T-helper 2 cell (primary cell): ENCODE data around the gene SLC19A1.
A peak's percentile ranks its signal among the peaks of the same experiment; 100 is the strongest.

ENCODE experiments used
- DNase-seq, 5 experiments: peaks; one replicate each; pipeline versions ENCODE4 v3.0.0 to v3.0.0-alpha.2; 2012 to 2022

Gene SLC19A1

DNA sequence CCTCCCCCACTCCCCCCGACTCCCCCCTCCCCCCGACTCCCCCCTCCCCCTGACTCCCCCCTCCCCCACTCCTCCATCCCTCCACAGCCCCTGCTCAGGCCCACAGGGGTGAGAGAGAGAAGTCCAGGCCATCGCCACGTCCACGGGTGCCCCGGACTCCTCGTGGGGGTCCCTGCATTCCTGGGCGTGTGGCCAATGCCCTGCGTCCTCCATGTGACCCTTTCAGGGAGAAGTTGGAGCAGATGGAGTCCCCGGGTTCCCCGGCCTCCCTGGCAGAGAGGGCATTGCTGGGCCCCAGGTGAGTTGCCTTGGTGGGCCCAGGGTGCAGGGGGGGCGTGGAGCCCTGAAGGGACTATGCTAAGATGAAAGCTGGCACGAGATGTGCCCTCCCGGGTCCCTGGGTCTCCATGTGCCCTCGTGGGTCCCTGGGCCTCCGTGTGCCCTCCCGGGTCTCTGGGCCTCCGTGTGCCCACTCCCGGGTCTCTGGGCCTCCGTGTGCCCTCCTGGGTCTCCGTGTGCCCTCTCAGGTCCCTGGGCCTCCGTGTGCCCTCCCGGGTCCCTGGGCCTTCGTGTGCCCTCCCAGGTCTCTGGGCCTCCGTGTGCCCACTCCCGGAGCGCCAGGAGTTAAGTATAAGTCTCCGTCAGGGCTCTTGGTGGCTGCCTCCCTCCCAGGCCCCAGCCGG, 52.0 kb downstream of the SLC19A1 start:
- no peak for DNase-seq

- DNase-seq: no peak
These were observed 52.6 kb downstream of the SLC19A1 start for GRCh38 chr21:45489722-45489982.

GRCh38 chr21:45488931-45489721, 53.1 kb downstream of the SLC19A1 start:
- DNase-seq: no peak

DNA sequence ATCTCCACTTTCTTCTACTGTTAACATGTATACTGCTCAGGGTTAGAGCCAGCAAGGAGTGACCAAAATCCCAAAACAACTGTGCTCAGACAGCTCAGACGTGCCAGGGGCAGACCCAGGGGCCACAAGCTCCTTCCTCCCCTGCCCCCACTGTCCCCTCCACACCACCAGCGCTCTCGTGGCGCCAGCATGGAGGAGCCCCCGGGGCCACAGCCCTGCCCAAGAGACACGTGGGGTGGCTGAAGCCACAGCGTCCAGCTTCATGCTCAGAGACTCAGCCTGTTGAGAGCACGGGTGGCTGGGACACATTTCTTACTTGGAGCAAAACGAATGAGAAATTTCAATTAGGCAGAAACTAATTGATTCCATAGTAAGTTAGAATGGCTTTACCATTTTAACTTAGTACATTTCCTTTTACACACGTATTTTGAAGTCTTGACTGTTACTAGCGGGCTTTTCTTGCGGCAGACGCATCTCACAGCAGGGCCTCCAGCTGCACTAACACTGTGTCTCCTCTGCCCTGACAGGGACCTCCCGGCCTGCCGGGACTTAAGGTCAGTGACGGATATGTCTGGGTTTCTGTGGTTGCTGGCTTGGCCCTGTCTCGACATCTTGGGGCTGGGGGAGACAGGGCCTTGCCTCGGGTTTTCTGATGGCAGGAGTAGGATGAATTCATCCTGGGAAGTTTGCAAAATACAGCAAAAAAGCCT, 54.2 kb downstream of the SLC19A1 start:
- DNase-seq: no peak

DNA sequence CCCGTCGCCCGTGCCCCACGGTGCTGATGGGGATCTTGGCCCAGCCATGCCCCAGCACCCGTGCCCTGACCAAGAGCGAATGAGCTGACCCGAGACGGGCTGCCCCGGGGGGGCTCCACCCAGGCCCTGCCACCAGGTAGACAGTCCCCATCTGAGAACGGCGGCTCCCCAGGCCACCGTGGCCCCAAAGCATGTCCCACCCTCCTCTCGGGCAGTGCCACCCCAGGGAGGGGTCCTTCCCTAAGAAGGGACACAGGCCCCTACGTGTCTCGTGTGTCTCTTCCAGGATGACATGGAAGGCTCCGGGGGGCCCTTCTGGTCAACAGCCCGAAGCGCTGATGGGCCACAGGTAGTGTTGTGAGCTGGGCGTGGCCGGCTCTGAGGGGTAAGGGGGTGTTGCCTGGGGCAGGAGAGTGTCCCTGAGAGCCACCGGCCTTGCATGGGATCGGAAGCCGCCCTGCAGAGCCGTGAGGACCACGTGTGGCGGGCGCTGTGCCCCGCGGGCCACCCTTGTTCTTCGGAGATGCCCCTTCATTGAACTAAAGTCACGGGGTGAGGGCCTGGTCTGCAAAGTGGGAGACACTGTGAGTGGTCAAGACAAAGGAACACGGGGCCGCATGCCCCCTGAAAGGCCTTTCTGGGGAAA, 55.0 kb downstream of the SLC19A1 start:
- no peak for DNase-seq

DNA sequence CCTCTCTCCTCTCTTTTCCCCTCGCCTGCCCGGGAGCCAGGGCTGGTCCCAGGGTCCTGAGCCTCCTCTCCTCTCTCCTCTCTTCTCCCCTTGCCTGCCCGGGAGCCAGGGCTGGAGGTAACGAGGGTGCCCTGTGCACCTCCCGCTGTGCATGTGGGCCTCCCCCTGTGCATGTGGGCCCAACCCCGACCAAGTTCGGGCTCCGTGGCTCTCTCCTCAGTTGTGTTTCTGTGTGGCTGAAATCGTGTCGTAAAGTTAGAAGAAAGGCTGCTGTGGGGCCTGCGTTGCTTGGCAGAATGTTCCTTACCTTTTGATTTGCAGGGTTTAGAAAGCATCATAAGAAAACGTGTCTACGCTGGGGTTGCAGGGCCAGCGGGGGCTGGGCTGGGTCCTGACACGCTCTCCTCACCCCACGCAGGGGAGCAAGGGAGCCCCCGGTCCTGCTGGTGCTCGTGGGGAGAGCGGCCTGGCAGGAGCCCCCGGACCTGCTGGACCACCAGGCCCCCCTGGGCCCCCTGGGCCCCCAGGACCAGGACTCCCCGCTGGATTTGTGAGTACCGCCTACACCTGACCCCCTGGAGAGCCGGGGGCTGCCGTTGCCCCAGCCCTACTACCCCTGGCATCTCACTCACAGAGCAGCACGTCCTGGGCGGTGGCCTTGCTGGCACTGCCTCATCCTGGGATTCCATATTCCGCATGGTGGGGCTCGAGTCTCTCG, 55.6 kb downstream of the SLC19A1 start:
- no peak for DNase-seq

DNA sequence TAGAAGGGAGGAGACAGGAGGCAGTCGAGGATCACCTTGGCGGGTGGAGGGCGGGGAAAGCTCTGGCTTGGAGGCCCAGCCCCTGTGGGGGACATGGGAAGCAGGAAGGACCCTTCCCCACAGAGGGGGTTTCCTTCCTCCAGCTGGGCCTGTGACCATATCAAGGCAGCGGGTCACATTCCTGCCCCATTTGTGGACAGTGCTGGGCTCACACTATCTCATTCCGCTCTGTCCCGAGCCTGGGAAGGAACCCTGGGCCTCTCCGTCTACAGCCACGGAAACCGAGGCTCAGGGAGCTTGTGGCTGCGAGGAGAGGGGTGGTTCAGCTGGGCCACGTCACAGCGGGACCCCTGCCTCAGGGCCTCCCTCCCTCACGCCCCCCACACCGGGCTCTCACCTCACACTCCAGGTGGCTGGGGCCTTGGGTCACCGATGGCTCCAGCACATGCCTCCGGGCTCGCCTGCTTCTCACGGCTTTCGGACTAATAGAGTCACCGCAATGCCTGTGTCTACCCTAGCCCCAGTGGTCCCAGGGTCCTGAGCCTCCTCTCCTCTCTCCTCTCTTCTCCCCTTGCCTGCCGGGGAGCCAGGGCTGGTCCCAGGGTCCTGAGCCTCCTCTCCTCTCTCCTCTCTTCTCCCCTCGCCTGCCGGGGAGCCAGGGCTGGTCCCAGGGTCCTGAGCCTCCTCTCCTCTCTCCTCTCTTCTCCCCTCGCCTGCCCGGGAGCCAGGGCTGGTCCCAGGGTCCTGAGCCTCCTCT, 56.4 kb downstream of the SLC19A1 start:
- no peak for DNase-seq

DNA sequence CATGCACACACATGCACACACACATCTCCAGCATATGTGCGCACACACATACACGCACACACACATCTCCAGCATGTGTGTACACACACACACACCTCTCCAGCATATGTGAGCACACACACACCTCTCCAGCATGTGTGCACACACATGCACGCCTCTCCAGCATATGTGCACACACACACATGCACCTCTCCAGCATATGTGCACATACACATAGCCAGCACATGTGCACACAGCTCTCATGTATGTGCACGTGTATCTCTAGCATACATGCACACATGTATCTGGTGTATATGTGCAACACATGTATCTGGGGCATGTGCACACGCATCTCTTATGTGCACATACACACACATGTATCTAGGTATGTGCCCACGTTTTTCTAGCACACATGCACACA, 57.9 kb downstream of the SLC19A1 start:
- DNase-seq: no peak

GRCh38 chr21:45482899-45483821, 59.1 kb downstream of the SLC19A1 start:
- DNase-seq: peak in 1 of 5 experiments; percentile 60

GRCh38 chr21:45481977-45482898, 60.0 kb downstream of the SLC19A1 start:
- no peak for DNase-seq

DNA sequence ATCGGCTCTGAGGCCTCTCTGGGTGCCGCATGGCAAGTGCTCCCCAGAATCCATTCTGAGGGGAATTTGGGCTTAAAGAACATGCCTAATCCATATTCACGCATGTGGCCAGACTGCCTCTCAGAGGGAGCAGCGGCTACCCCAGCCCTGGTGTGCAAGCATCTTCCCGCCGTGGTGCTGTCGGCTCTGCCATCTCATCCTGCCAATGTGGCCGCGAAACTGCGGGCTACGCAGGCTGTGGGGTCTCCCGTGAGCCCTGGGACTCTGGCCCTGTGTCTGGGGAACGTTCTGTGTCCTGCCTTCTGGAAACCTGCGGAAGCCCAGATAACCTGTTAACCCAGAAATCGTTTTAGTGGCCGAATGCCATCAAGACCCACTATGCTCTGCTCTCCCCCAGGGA, 60.7 kb downstream of the SLC19A1 start:
- no peak for DNase-seq

- no peak for DNase-seq
These were observed 61.3 kb downstream of the SLC19A1 start for GRCh38 chr21:45480701-45481500.

GRCh38 chr21:45479691-45480675, 62.3 kb downstream of the SLC19A1 start:
- no peak for DNase-seq

DNA sequence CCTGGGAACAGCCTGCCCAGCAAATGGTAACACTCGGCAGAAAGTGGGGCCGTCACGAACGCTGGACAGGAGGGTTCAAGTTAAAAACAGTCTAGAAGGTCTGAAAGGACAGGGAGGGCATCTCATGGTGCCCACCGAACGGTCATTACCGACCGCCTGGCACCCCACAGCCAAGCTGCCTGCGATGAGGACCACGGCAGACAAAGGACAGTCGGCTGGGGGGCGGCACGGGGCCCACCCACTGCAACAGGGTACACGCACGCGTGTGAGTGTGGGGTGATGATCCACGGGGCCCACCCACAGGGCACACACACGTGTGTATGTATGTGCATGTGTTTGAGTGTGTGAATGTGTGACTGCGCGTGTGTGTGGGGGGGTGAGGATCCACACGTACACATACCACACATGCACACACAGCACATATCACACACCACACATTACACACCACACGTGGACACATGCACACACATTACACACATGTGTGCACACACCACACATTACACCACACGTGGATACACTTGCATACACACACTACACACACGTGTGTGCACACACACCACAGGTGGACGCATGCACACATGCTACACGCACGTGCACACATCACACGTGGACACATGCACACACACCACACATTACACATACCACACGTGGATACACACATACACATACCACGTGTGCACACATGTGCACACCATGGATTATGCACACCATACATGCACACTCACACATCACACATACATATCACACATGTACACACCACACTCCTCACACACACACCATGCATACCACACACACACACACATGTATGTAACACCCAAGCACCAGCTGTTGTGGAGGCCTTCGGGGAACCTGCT, 63.2 kb downstream of the SLC19A1 start:
- no peak for DNase-seq

DNA sequence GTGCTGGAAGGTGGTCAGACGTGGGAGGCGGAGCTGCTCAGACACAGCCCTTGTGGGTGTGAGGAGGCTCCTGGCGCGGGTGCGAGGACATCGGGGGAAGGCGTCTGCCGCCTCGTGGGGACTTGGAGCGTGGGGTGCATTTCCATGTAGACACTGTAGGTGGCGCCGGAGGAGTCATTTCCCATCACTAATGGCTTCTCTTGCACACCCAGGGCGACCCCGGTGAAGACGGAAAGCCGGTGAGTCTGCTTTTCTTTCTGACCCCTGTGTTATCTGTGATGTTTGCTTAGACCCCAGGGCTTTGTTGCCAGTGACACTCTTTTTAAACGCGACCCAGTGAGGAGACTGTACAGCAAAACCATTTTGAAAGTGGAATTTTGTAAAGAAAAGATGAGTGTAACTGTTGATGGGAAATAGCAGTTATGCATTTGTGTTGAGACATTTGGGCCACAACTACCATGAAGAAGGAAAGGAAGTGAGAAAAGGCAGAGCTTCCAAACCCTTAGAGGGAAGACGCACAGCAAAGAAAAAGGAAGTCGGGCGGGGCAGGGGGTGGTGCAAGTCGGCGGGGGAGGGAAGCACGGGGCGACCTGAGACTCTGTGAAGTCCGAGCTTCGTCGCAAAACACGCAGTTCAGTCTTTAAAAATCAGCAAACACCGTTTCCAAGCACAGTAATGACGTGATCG, 64.0 kb downstream of the SLC19A1 start:
- peak; percentile 45 to 76 (median 69) for DNase-seq
